ENCODE results near the gene ZNF697.
A peak's percentile ranks its signal among the peaks of the same experiment; 100 is the strongest.

The ZNF697 gene

GRCh38 chr1:119674835-119675289, 26.8 kb upstream of the ZNF697 start:
- Mint-ChIP-seq H3K27ac (no peak overlapping the region), H3K27me3 (peaks cover 27% of the 10 kb centered on the region), H3K4me1 (peaks cover 6% of the 10 kb centered on the region), H3K9me3 (no peaks in the 10 kb centered on the region), H3K4me3 (peak overlapping the region; percentile 71 to 72)
- ATAC-seq (peak; percentile 95), DNase-seq (peak; percentile 52 to 71)

GRCh38 chr1:119674111-119674526, 26.1 kb upstream of the ZNF697 start:
- no peak overlapping the region for H3K27ac Mint-ChIP-seq

GRCh38 chr1:119673171-119673940, 25.3 kb upstream of the ZNF697 start:
- Mint-ChIP-seq H3K27me3 (peaks cover 33% of the 10 kb centered on the region), H3K4me3 (no peak overlapping the region), H3K27ac (no peak overlapping the region), H3K9me3 (no peaks in the 10 kb centered on the region), H3K4me1 (peaks cover 6% of the 10 kb centered on the region)
- ATAC-seq (no peak), DNase-seq (no peak)

More at GRCh38 chr1:119674111-119674526, 26.1 kb upstream of the ZNF697 start:
- Mint-ChIP-seq H3K27me3 (peaks cover 33% of the 10 kb centered on the region), H3K4me3 (no peak overlapping the region), H3K9me3 (no peaks in the 10 kb centered on the region), H3K4me1 (peaks cover 6% of the 10 kb centered on the region)
- no peak for ATAC-seq
- DNase-seq: no peak

- no peaks in the 10 kb centered on the region for H3K9me3 Mint-ChIP-seq
- peaks cover 36% of the 10 kb centered on the region for H3K27me3 Mint-ChIP-seq
- no peak overlapping the region for H3K4me3 Mint-ChIP-seq
- no peak for ATAC-seq
- no peak overlapping the region for H3K27ac Mint-ChIP-seq
- peaks cover 6% of the 10 kb centered on the region for H3K4me1 Mint-ChIP-seq
- no peak for DNase-seq
These were observed 22.8 kb upstream of the ZNF697 start for GRCh38 chr1:119670898-119671297.

GRCh38 chr1:119667173-119667572, 19.1 kb upstream of the ZNF697 start:
- Mint-ChIP-seq H3K27ac (no peak overlapping the region), H3K4me1 (peaks cover 2% of the 10 kb centered on the region), H3K9me3 (no peaks in the 10 kb centered on the region), H3K27me3 (peaks cover 40% of the 10 kb centered on the region), H3K4me3 (no peak overlapping the region)
- DNase-seq (no peak), ATAC-seq (no peak)

GRCh38 chr1:119664067-119664466, 16.0 kb upstream of the ZNF697 start:
- DNase-seq: no peak

GRCh38 chr1:119662034-119662437, 14.0 kb upstream of the ZNF697 start:
- peaks cover 41% of the 10 kb centered on the region for H3K27me3 Mint-ChIP-seq
- H3K4me1 Mint-ChIP-seq: peaks cover 6% of the 10 kb centered on the region
- no peak overlapping the region for H3K4me3 Mint-ChIP-seq
- DNase-seq: no peak
- peak overlapping the region in 1 of 2 donors; percentile 33 for H3K27ac Mint-ChIP-seq
- no peaks in the 10 kb centered on the region for H3K9me3 Mint-ChIP-seq
- no peak for ATAC-seq

More at GRCh38 chr1:119664067-119664466, 16.0 kb upstream of the ZNF697 start:
- Mint-ChIP-seq H3K9me3 (no peaks in the 10 kb centered on the region), H3K27ac (no peak overlapping the region), H3K4me1 (peaks cover 6% of the 10 kb centered on the region), H3K27me3 (peaks cover 37% of the 10 kb centered on the region), H3K4me3 (no peak overlapping the region)
- no peak for ATAC-seq

- Mint-ChIP-seq H3K4me1 (peaks cover 6% of the 10 kb centered on the region), H3K27me3 (peaks cover 47% of the 10 kb centered on the region), H3K9me3 (no peaks in the 10 kb centered on the region), H3K27ac (no peak overlapping the region), H3K4me3 (no peak overlapping the region)
- DNase-seq (no peak), ATAC-seq (no peak)
These were observed 12.4 kb upstream of the ZNF697 start for GRCh38 chr1:119660253-119661083.

- no peak overlapping the region for H3K4me3 Mint-ChIP-seq
- DNase-seq (no peak), ATAC-seq (no peak)
- no peak overlapping the region for H3K27ac Mint-ChIP-seq
- H3K27me3 Mint-ChIP-seq: peaks cover 47% of the 10 kb centered on the region
- H3K9me3 Mint-ChIP-seq: no peaks in the 10 kb centered on the region
- peaks cover 6% of the 10 kb centered on the region for H3K4me1 Mint-ChIP-seq
These were observed 11.6 kb upstream of the ZNF697 start for GRCh38 chr1:119659628-119660027.

- DNase-seq (no peak), ATAC-seq (no peak)
- H3K27me3 Mint-ChIP-seq: peaks cover 76% of the 10 kb centered on the region
- H3K4me1 Mint-ChIP-seq: no peaks in the 10 kb centered on the region
- no peaks in the 10 kb centered on the region for H3K9me3 Mint-ChIP-seq
- H3K4me3 Mint-ChIP-seq: no peak overlapping the region
- no peak overlapping the region for H3K27ac Mint-ChIP-seq
These were observed 8.4 kb upstream of the ZNF697 start for GRCh38 chr1:119656410-119656955.

- DNase-seq (no peak), ATAC-seq (no peak)
- peaks cover 77% of the 10 kb centered on the region for H3K27me3 Mint-ChIP-seq
These were observed 7.1 kb upstream of the ZNF697 start for GRCh38 chr1:119655154-119655553.

GRCh38 chr1:119653839-119654170, 5.7 kb upstream of the ZNF697 start:
- H3K4me3 Mint-ChIP-seq: no peak overlapping the region
- H3K27me3 Mint-ChIP-seq: peaks cover 81% of the 10 kb centered on the region
- no peak overlapping the region for H3K27ac Mint-ChIP-seq
- no peaks in the 10 kb centered on the region for H3K4me1 Mint-ChIP-seq
- no peak for ATAC-seq
- H3K9me3 Mint-ChIP-seq: no peaks in the 10 kb centered on the region
- no peak for DNase-seq

More at GRCh38 chr1:119655154-119655553, 7.1 kb upstream of the ZNF697 start:
- H3K4me1 Mint-ChIP-seq: no peaks in the 10 kb centered on the region
- no peaks in the 10 kb centered on the region for H3K9me3 Mint-ChIP-seq
- no peak overlapping the region for H3K4me3 Mint-ChIP-seq
- H3K27ac Mint-ChIP-seq: no peak overlapping the region

- H3K27ac Mint-ChIP-seq: no peak overlapping the region
- H3K4me3 Mint-ChIP-seq: no peak overlapping the region
- no peaks in the 10 kb centered on the region for H3K4me1 Mint-ChIP-seq
- DNase-seq (no peak), ATAC-seq (no peak)
- no peaks in the 10 kb centered on the region for H3K9me3 Mint-ChIP-seq
- peaks cover 84% of the 10 kb centered on the region for H3K27me3 Mint-ChIP-seq
These were observed 5.2 kb upstream of the ZNF697 start for GRCh38 chr1:119653135-119653838.

GRCh38 chr1:119652587-119652986, 4.5 kb upstream of the ZNF697 start:
- no peak for ATAC-seq
- Mint-ChIP-seq H3K27me3 (peaks cover 91% of the 10 kb centered on the region), H3K27ac (no peak overlapping the region), H3K9me3 (no peaks in the 10 kb centered on the region), H3K4me1 (peaks cover 4% of the 10 kb centered on the region), H3K4me3 (no peak overlapping the region)
- DNase-seq: no peak

GRCh38 chr1:119651641-119652040, 3.6 kb upstream of the ZNF697 start:
- Mint-ChIP-seq H3K4me3 (no peak overlapping the region), H3K9me3 (no peaks in the 10 kb centered on the region), H3K4me1 (peaks cover 11% of the 10 kb centered on the region), H3K27ac (no peak overlapping the region), H3K27me3 (peaks cover 92% of the 10 kb centered on the region)
- DNase-seq: no peak
- ATAC-seq: no peak

Data from stimulated activated naive CD8-positive, alpha-beta T cell treated with anti-CD3 and anti-CD28 coated beads, Interleukin-15, amount 100 ng/mL, for 72 hours (primary cell).